Fibroblast of mammary gland (primary cell): ENCODE measurements around the gene G2E3.
"Not testable (repeated sequence)": the region's sequence is repeated elsewhere in the genome, so short reads cannot be mapped to it uniquely, and the experiment has no call there.

ENCODE experiments used
- DNase-seq: peaks from one replicate; pipeline ENCODE4 v3.0.0-alpha.2; 2010; ENCODE audit warnings: low read depth
- H3K4me3 ChIP-seq: 2 replicates; pipeline ENCODE4 v1.5.1; 2011; ENCODE audit warnings: low read depth, mild to moderate bottlenecking, low read length, moderate library complexity; ENCODE audit not compliant: control insufficient read depth
- TF ChIP-seq, protein P1 (sequence below): conservative IDR thresholded peaks from 2 replicates; pipeline ENCODE4 v1.5.1; 2011; ENCODE audit warnings: low read depth, low read length, inconsistent platforms; ENCODE audit not compliant: control insufficient read depth, insufficient read depth

G2E3 gene

DNA sequence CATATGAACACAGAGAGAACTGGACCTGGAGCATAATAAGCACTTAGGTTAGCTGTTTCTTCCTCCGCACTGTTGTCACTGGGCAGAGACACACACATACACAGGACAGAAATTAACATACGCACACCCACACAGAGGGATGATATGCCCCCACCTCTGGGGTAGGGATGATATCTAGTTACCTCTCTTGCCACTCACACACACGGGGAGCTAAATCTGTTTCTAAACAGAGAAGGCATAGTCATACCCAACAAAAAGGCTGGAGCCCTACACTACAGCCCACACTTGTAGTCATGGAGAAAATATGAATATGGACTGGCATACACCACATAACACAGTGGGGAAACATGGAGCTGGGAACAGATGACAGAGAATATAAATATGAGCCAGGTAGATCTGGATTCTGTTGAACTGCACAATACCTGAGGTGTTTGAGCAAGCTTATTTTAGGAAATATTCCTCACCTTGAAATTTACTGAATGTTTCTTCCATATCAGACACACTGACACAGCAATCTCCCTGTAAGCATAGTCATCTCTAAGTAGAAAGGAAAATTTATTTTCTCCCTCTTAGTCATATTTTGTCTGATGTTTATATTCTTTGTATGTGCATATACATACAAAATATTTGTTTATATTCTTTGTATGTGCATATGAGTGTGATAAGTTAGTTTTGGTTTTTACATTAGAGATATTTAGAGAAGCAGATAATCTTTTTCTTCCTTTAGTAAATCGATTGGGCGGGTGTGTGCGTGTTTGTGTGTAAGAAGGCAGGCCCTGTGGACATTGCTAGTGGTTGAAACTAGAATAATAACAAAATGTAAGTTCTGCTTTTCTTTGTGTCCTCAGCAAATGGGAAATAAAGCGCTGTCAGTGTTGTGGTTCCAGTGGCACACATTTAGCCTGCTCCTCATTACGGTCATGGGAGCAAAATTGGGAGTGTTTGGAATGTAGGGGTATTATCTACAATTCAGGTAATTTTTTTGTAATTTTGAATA, 42.3 kb downstream of the G2E3 start:
- H3K4me3 ChIP-seq = no peak overlapping the region
- TF ChIP-seq, protein P1, sequence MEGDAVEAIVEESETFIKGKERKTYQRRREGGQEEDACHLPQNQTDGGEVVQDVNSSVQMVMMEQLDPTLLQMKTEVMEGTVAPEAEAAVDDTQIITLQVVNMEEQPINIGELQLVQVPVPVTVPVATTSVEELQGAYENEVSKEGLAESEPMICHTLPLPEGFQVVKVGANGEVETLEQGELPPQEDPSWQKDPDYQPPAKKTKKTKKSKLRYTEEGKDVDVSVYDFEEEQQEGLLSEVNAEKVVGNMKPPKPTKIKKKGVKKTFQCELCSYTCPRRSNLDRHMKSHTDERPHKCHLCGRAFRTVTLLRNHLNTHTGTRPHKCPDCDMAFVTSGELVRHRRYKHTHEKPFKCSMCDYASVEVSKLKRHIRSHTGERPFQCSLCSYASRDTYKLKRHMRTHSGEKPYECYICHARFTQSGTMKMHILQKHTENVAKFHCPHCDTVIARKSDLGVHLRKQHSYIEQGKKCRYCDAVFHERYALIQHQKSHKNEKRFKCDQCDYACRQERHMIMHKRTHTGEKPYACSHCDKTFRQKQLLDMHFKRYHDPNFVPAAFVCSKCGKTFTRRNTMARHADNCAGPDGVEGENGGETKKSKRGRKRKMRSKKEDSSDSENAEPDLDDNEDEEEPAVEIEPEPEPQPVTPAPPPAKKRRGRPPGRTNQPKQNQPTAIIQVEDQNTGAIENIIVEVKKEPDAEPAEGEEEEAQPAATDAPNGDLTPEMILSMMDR = no peak
- no peak for DNase-seq

DNA sequence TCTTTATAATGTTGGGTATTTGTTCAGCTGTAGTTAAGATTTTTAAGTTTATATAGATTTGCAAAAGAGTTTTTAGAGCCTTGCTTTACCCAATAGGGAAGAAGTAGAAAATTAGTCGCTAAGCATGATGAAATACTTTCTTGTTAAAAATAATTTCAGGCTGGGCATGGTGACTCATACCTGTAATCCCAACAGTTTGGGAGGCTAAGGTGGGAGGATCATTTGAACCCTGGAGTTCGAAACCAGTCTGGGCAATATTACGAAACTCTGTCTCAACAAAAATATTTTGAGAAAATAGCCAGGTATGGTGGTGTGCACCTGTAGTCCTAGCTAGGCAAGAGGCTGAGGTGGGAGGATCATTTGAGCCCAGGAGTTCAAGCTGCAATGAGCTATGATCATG, 44.4 kb downstream of the G2E3 start:
- TF ChIP-seq, protein P1 = no peak
- H3K4me3 ChIP-seq = no peak overlapping the region
- peak; percentile 23 for DNase-seq

DNA sequence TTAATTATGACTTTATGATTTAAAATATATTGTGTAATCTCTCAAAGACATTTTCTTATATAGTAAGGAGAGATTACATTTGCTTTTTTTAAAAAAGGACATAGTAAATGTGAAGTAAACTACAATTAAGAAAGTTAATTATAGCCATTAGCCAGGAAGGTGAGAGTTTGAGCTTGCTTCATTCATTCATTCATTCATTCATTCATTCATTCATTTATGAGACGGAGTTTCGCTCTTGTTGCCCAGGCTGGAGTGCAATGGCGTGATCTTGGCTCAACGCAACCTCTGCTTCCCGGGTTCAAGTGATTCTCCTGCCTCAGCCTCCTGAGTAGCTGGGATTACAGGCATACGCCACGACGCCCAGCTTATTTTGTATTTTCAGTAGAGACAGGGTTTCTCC, 45.7 kb downstream of the G2E3 start:
- H3K4me3 ChIP-seq, DNase-seq: not testable (repeated sequence)

DNA sequence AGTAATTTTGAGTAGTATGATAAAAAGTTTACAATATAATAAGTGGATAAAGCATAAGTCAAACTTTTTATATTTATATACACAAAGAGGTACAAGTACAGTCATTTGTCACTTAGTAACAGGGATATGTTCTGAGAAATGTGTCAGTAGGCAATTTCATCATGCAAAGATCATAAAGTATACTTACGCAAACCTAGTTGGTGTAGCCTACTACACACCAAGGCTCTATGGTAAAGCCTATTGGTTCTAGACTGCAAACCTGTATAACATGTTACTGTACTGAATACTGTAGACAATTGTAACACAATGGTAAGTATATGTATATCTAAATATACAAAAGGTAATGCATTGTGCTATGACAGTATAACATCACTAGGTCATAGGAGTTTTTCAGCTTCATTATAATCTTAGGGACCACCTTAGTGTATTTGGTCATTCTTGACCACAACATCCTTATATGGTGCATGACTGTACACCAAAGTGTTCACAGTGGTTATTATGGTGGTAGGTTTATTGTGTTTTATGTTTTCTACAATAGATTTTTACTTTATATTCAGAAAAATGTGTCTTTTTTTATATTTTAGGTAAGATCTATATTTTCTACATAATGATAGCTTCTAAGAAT, 48.3 kb downstream of the G2E3 start:
- TF ChIP-seq, protein P1 = no peak
- H3K4me3 ChIP-seq = no peak overlapping the region
- DNase-seq = peak; percentile 32

DNA sequence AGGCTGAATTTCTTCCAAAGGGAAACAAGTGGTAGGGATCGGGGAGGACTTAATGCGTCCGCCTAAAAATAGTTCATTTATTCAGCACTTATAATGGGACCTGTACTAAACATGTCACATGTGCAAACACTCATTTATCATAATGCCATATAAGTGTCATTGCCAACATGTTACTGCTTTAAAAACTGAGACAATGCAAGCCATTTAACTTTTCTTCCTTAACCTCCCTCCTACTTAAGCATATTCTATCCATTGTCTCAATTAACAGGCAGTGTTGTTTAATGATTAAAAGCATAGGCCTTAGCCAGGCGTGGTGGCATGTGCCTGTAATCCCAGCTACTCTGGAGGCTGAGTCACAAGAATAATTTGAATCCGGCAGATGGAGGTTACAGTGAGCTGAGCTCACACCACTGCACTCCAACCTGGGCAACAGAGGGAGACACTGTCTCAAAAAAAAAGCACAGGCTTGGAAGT, 49.6 kb downstream of the G2E3 start:
- DNase-seq = peak; percentile 62
- TF ChIP-seq, protein P1 = no peak
- no peak overlapping the region for H3K4me3 ChIP-seq

DNA sequence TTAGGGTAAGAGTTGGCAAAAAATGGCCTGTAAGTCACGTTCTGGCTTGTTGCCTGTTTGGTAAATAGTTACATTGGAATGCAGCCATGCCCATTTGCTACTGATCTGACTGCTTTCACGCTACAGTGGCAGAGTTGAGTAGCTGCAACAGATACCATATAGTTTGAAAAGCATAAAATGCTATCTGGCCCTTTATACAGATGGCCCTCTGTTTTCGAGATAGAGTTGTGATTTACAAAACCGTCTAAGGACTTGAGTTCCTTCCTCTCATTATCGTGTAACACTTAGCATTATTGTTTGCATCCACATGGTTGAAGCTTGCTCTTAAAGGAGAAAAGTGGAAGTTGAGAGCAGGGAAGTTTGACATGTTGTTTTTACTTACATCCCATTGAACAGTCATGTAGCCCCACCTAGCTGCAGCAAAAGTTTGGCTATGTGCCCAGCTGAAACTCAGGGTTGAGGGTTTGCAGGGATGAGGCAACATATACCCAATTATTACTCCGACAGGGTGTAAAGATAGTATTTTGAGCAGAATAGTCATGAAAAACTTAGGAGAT, 51.9 kb downstream of the G2E3 start:
- H3K4me3 ChIP-seq = no peak overlapping the region
- peak; percentile 78 for DNase-seq
- TF ChIP-seq, protein P1 = peak; percentile 33

GRCh38 chr14:30614155-30614554, 55.2 kb downstream of the G2E3 start:
- no peak overlapping the region for H3K4me3 ChIP-seq
- TF ChIP-seq, protein P1 = no peak
- DNase-seq = no peak
